Kidney tubule cell (primary cell): ENCODE results near the gene DRAP1.

Source experiments
- DNase-seq: peaks from one replicate; pipeline ENCODE4 v3.0.0-alpha.2; 2018; ENCODE audit warnings: low spot score

Gene DRAP1, protein sequence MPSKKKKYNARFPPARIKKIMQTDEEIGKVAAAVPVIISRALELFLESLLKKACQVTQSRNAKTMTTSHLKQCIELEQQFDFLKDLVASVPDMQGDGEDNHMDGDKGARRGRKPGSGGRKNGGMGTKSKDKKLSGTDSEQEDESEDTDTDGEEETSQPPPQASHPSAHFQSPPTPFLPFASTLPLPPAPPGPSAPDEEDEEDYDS

DNA sequence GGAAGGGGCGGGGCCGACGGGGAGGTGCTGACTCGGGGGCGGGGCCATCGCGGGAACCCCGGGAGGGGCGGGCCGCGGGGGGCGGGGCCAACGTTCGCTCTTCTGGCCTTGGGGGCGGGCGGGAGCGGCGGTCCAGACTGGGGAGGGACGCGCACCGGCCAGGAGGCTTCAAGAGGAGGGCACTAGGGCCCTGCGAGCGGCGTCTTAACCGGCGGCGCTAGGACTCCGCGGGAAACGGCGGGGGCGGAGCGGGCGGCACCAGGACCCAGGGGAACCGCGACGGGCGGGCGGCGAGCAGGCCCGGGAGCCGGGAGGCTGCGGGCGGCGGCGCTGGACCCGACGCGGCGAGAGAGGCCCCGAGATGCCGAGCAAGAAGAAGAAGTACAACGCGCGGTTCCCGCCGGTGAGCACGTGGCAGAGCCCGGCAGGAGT is at the start of gene DRAP1:
Gene DRAP1, plus strand, starts transcription at position 286 of the 432 bp plus-strand sequence. Its CDS starts 76 bp downstream, at position 362.
- DNase-seq, result peak; percentile 99

DNA sequence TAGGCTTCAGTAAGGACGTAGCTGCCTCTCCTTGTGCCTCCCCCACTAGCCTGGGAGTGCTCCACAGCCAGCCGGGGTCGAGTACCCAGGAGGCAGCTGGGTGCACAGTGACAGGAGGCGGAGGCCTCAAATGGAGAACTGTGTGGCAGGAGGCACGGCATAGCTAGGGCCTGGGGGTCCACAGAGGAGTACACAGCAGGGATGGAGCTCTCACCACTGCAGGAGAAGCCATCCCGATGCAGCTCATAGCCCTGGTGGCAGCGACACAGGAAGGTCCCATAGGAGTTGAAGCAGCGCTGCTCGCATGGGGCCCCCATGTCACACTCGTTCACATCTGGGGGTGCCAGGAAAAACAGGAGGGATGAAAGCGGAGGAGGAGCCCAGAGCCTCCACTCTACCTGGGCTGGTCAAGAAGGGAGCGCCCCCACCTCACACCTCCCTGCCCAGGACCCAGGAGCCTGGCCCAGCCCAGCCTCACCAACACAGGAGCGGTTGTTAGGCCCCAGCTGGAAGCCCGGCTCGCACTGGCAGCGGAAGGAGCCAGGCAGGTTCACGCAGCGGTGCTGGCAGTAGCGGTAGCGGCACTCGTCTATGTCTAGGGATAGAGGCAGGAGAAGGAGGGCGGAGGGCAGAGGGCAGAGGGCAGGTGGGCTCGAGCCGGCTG is 49.5 kb upstream of the DRAP1 start:
- no peak for DNase-seq

DNA sequence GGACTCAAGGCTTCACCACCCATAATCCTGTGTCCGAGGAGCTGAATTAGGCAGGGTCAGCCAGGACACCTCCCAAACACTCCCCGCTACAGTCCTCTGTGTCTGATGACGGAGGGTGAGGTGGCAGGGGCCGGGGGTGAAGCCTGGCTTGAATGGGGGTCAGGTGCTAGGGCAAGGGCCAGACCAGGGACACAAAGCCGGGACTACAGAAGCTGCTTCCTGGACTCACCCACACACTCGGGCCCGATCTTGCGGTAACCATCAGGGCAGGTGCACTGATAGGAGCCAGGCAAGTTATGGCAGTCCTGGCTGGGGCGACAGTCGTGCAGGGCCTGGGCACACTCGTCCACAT is 48.9 kb upstream of the DRAP1 start:
- DNase-seq, result no peak

DNA sequence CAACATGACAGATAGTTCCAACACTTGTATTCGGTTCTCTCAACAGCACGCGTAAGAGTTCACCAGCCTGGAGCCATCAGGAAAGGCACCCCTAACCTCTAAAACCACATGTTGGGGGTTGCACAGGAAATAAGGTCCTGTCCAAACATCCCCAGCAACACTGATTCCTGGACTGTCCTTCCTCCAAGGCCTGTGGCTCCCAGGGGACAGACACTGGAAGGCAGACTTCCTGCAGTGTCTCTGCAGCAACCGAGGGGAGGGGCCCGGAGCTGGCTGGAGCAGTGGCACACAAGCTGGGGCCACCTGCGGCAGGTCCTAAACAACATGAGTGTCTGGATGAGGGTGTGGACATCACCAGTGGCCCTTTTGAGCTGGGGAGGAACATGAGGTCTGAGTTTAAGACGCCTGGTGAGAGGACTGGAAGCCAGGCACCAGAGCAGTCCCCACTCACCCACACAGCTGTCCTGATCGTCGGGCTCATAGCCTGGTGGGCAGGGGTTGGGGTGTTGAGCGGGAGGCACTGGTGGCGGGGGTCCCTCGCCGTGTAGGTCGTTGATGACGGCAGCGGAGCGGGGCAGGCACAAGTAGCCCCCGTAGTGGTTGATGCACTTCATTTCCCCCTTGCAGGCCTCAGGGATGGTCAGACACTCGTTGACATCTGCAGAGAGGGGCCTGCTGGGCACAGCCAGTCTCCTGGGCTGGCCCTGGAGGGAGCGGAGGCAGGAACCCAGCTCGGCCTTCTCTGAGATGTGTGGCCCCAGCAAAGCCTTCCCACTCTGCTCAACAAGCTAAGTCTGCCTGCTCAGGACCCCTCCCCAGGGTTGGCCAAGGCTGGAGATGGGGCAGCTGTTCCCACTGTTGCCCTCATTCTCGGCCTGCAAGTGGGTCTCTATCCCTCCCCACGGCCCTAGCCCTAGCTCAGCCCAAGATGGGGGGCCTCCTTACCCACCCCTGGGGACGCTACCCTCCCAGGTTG is 48.2 kb upstream of the DRAP1 start:
- DNase-seq, result no peak

DNA sequence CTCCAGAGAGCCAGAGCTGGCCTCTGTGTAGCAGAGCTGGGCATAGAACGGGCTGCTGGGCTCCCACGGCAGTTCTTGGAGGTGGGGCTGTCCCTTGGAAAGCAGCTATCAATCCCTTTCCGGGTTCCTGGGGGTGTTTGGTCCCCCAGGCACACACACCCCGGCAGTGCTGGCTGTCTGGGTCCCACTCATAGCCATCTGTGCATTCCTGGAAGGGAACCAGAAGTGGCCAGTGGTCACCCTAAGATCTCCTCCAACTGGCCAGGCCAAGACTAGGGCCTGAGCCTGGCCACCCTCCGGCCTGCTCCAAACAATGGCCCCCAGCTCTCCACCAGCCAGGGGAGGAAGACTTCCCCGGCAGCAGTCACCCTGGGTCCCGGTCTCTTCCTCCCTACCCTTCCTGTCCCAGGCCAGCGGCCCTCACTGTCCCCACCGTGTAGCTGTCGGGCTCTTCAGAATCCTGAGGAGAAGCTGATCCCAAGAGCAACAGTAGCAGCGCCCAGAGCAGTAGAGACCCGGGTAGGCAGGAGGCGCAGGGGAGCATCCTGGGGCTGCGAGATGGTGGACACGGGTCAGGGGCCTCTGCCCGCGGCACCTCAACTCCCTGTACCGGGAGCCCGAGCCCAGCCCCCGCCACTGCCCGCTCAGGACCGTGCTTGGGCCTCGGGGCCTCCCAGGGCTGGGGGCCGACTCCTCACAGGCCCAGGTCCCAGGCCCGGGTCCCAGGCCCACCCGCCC is 47.2 kb upstream of the DRAP1 start:
- no peak for DNase-seq

DNA sequence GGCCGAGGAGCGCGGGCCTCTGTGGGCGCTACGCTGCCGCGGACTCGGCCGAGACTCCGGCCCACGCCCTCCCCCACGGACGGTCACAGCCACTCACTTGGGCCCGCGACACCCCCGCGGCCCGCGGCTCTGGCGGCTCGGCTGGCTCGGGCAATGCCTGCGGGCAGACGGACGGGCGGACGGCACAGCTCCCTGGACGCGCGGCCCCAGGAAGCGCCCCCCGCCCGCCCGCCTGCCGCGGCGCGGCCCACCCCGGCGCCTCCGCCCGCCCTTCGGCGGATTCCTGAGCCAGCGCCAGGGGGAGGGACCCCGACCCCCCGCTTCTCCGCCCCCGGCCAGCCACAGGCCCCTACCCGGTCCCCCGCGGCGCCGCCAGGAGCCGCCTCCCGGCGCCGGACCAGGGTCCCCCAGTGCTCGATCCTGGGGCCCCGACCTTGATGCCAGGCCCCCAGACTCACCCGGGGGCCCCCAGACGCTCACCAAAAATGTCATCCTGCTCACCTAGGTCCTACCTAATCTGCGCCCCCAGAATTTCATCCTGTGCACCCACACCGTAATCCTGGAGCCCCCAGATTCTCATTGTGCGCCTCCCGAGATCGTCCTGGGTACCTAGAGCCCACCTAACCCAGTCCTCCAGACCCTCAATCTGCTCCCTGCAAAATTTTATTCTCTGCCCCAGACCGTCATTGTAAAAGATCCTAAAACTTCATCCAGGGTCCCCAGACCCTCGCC is 46.5 kb upstream of the DRAP1 start, which contains the start of gene EFEMP2:
Gene EFEMP2, minus strand, starts transcription at position 215 of the 732 bp plus-strand sequence. CDS start 446 bp downstream, outside the sequence.
- DNase-seq, result no peak

DNA sequence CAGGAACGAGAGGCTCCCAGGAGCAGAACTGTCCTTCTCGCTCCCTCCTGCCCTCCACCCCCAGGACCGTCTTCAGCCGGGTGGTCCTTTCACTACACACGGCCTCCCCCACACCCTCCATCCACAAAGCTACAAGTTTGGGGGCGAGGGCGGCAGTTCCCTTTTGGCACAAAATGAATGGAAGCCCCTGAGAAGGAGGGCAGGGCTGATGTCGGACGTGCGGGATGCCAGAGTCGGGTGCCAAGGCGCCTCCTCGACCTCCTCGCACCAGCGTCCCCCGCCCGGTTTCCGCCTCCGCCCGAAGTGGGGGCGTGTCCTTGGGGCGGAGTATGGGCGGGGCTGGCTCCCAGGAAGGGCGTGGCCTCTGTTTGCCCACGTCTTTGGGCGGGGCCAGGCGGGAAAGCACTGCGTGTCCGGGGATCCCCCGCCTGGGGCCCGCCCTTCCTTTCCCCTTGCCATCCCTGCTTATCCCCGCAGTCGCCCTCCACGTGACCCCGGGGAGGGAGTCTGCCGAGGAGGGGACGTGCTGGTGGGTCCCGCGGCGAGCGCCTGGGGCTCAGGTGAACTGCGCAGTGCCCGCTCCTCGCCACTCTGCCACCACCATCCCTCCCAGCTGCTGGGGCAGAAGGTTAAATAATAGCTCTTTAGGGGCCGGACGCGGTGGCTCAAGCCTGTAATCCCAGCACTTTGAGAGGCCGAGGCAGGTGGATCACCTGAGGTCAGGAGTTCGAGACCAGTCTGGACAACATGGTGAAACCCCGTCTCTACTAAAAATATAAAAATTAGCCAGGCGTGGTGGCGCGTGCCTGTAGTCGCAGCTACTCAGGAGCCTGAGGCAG is 45.7 kb upstream of the DRAP1 start:
- DNase-seq, result peak; percentile 96

DNA sequence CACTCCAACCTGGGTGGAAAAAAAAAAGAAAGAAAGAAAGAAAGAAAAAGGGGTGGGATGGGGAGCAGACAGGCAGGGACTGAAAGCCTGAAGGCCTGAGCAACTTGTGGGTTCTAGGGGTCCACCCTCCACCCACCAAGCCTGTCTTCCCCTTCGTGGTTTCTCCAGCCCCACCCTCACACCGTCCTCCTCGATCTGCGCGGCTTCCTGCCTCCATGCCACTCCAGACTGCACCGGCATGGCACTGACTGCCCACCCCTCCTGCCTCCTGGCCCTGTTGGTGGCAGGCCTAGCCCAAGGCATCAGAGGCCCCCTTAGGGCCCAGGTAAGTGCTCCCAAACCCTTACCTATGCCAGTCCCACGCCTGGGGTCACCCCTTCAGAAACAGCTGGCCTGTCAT is 39.6 kb upstream of the DRAP1 start, which contains the start of gene CTSW:
Gene CTSW, plus strand, starts transcription at position 221 of the 400 bp plus-strand sequence. Its CDS starts 18 bp downstream, at position 239.
- no peak for DNase-seq

DNA sequence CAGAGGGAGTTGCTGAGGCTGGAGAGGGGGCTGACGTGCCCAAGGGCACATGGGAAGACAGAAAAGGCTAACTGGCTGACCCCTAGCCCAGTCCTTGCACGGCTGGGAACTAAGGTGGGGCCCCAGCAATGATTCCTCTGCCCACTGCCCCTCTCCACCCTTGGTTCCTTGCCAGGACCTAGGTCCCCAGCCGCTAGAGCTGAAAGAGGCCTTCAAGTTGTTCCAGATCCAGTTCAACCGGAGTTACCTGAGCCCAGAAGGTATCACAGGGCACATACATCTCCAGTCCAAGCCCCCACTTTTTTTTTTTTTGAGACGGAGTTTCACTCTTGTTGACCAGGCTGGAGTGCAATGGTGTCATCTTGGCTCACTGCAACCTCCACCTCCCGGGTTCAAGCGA is 39.2 kb upstream of the DRAP1 start:
- no peak for DNase-seq

DNA sequence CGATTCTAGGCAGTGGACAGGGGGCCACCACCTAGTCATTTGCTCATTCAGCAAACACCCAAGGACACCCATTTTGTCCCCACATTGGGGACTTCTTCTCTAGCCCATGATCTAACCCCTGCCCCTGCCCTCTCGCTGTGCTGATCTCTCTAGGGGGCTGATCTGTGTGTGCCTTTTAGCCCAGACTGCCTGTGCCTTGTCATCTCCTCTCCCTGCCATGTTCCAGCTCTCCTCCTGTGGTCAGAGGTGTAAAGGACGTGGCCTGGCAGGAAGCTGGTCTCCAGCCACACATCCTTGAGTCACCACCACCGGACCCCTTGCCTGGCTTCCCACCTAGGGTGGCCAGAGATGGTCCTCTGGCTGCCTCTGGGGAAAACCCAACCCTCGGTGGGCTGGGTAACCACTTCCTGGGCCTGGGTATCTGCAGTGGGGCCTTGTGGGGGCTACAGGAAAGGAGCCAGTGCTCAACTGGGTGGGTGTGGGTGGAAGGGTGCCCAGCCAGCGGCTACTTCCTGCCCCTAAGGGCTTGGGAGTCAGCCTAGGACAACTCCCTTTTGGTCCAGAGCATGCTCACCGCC is 38.3 kb upstream of the DRAP1 start:
- DNase-seq, result no peak

DNA sequence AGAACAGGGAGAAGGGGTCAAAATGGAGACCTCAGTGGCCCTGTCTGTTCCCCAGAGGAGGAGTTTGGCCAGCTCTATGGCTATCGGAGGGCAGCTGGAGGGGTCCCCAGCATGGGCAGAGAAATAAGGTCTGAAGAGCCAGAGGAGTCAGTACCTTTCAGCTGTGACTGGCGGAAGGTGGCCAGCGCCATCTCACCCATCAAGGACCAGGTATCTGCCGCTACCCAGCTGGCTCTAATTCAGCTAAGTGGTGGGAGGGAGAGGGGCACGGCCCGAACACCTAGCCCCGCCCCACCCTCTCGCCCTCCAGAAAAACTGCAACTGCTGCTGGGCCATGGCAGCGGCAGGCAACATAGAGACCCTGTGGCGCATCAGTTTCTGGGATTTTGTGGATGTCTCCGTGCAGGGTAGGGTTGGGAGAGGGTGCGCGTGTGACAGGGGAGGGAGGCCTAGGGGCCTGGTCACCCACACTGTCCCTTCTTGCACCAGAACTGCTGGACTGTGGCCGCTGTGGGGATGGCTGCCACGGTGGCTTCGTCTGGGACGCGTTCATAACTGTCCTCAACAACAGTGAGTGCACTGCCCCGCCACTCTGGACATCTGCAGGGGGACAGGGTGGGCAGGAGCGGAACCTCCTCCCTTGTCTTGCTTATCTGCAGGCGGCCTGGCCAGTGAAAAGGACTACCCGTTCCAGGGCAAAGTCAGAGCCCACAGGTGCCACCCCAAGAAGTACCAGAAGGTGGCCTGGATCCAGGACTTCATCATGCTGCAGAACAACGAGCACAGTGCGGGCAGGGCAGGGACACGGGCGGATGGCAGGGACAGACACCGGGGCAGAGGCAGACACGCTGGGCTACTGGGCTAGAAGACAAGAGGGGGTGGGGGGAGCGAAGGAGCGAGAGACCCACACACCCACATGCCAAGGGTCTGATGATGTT is 36.8 kb upstream of the DRAP1 start:
- DNase-seq, result no peak

DNA sequence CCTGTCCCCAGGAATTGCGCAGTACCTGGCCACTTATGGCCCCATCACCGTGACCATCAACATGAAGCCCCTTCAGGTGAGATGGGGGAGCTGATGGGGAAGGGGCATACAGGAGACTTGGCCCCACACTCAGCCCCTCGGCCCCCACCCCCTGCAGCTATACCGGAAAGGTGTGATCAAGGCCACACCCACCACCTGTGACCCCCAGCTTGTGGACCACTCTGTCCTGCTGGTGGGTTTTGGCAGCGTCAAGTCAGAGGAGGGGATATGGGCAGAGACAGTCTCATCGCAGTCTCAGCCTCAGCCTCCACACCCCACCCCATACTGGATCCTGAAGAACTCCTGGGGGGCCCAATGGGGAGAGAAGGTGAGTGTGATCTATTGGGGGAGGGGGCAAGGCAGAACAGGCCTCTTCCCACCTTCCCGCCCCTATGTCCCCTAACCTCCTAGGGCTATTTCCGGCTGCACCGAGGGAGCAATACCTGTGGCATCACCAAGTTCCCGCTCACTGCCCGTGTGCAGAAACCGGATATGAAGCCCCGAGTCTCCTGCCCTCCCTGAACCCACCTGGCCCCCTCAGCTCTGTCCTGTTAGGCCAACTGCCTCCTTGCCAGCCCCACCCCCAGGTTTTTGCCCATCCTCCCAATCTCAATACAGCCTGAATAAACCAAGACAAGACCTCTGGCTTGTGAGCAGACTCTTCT is 36.0 kb upstream of the DRAP1 start:
- DNase-seq, result no peak

DNA sequence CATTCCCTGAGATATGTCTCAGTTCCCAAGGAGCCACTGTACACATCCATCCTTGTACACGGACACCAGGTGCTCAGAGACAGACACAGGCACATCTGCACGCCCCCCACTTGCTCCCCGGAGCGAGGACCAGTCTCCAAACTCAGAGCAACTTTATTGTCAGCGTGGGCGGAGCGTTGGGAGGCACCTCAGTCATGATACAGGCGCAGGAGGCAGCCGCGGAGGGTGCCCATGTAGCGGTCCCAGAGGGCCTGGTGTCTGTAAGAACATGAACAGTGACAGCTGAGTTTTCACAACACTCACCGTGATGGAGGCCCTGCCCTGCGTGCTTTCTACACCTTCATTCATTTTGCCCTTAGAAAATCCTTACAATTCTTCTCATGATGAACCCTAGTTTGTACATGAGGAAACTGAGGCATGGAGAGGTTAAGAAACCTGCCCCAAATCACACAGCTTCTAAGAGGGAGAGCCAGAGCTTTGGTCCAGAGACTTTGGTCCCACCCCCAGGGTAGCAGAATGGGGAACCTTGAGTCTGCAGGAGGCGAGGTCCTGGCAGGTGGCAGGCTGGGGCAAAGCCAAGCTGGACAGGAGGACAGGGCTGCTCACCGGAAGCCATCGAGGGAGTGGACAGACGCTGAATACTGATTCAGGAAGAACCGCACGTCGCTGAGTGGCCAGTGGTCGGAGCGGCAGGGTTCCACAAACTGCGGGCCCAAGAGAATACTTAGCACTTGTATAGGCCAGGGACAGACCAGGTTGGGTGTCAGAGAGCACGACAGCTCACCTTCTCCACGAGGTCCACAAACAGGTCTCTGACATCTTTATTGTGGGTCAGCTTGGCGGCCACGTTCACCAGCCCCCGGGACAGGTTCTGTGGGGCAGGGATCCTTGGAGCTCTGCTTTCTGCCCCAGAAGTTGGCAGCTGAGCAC is 35.2 kb upstream of the DRAP1 start:
- DNase-seq, result no peak

DNA sequence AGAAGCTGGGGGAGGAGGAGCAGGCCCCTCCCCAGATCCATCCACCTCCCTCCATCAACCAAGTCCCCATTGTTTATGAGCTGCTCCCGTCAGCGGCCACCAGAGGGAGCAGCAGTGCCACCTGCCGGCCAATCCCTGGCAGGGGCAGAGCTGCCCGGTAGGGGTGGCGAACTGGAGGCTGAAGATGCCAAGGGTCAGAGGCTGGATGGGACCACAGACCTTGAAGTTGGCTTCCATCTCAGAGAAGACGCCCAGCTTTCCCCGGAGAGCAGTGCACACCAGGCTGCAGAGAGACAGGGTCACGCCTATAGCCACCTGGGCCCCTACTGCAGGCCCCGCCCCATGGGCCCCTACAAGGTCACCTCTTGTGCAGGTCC is 34.5 kb upstream of the DRAP1 start:
- DNase-seq, result peak; percentile 81

DNA sequence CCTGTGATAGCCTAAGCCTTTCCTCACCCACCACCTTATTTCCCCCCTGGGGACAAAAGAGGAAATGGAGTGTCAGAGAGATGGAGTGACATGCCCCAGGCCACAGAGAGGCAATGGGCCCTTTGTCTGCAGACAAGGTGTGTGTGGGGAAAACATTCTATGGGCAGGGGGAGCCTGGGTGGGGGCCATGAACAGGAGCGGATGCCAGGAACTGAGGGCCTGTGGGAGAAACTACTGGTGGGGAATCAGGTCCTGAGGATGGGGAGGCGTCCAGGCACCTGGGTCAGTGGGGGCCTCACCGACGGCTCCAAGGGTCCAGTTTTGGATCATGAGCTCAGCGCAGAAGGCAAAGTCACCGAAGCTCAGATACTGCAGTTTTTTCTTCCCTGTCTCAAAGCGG is 34.0 kb upstream of the DRAP1 start:
- no peak for DNase-seq

DNA sequence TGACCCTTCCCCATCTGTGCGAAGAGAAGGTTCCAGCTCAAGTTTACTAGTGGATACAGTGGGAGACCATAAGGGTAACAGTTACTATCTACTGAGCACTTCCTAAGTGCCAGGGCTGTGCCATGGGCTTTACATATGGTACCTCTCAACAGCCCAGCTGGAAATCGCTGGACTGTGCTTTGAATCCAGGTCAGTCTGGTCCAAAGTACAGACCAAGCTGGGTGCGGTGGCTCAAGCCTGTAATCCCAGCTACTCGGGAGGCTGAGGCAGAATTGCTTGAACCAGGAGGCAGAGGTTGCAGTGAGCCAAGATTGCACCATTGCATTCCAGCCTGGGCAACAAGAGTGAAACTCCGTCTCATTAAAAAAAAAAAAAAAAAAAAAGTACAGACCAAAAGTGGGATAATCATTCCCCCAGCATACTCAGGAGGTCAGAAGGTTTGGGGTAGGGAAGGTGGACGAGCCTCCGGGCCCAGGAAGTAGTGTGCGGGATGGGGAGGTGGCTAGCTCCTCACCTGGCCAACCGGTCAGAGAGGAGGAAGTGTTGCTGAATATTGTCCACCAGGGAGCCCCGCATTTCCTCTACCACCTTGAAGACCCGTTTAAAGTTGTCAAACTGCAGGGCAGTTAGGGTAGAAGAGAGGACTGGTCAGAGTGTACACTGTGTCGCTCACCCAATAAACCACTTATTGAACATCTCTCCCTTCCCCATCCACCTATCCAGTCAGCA is 33.3 kb upstream of the DRAP1 start:
- DNase-seq, result no peak
